SU-DHL-6 (cell line): Measurements from ENCODE around the gene GSE1.

Source experiments
- H2AFZ ChIP-seq: fragments of 200-600 bp; sonication (generic); 2 replicates; pipeline ENCODE4 v1.6.1; 2014; ENCODE audit warnings: low read depth, mild to moderate bottlenecking, moderate library complexity, mixed read lengths, antibody characterized with exemption, low read length; ENCODE audit not compliant: severe bottlenecking
- H3F3A ChIP-seq: fragments of 200-600 bp; shearing (Covaris generic); 2 replicates; pipeline ENCODE4 v1.6.0; 2016; ENCODE audit warnings: antibody characterized with exemption, mild to moderate bottlenecking; ENCODE audit not compliant: insufficient read depth
- H3K27ac ChIP-seq: fragments of 200-600 bp; sonication (generic); 2 replicates; pipeline ENCODE4 v1.5.1; 2016; ENCODE audit warnings: low read depth, mild to moderate bottlenecking, low read length, moderate library complexity, mixed read lengths
- H3K27me3 ChIP-seq: fragments of 200-600 bp; sonication (generic), shearing (Covaris generic); 2 replicates; pipeline ENCODE4 v1.6.0; 2014; ENCODE audit warnings: mild to moderate bottlenecking, low read length
- H3K36me3 ChIP-seq: fragments of 200-600 bp; sonication (generic); 2 replicates; pipeline ENCODE4 v1.6.1; 2014; ENCODE audit warnings: mild to moderate bottlenecking, low read length, mixed read lengths
- H3K4me2 ChIP-seq: fragments of 300-600, 200-600 bp; shearing (Covaris generic), sonication (generic); 2 replicates; pipeline ENCODE4 v1.6.0; 2014; ENCODE audit warnings: low read length, low read depth, mild to moderate bottlenecking; ENCODE audit not compliant: poor library complexity, severe bottlenecking
- H3K4me3 ChIP-seq: fragments of 200-600 bp; sonication (generic); 2 replicates; pipeline ENCODE4 v1.5.1; 2014; ENCODE audit warnings: antibody characterized with exemption, low read length, mild to moderate bottlenecking, mixed read lengths; ENCODE audit not compliant: insufficient read depth, poor library complexity, severe bottlenecking
- H3K79me2 ChIP-seq: fragments of 200-600 bp; sonication (generic); 2 replicates; pipeline ENCODE4 v1.6.1; 2014; ENCODE audit warnings: mild to moderate bottlenecking, low read length, moderate library complexity; ENCODE audit not compliant: insufficient read depth
- H3K9ac ChIP-seq: fragments of 200-600 bp; sonication (generic); 2 replicates; pipeline ENCODE4 v1.7.0; 2014; ENCODE audit warnings: mild to moderate bottlenecking, low read length
- H3K9me2 ChIP-seq: fragments of 200-600 bp; sonication (generic); replicated peaks from 2 replicates; pipeline ENCODE4 v1.6.1; 2014; ENCODE audit warnings: low read length; ENCODE audit not compliant: insufficient read depth
- H3K9me3 ChIP-seq: fragments of 200-600 bp; sonication (generic); 2 replicates; pipeline ENCODE4 v1.6.1; 2014; ENCODE audit warnings: low read length, mixed read lengths; ENCODE audit not compliant: insufficient read depth
- H4K20me1 ChIP-seq: fragments of 200-600 bp; sonication (generic); 2 replicates; pipeline ENCODE4 v1.6.1; 2014; ENCODE audit warnings: low read depth, mild to moderate bottlenecking, antibody characterized with exemption, low read length, moderate library complexity, mixed read lengths
- EZH2phosphoT487 ChIP-seq: fragments of 200-600 bp; sonication (generic), shearing (Covaris generic); conservative IDR thresholded peaks from 2 replicates; pipeline ENCODE4 v1.6.1; 2018; ENCODE audit warnings: mild to moderate bottlenecking, antibody characterized with exemption, low read length, moderate library complexity, mixed read lengths
- TF ChIP-seq, protein P1 (sequence below): fragments of 200-600 bp; sonication (generic); IDR thresholded peaks from one replicate; pipeline ENCODE4 v1.5.1; 2017; ENCODE audit warnings: antibody characterized with exemption, mild to moderate bottlenecking, low read length, moderate library complexity; ENCODE audit not compliant: insufficient read depth, poor library complexity, severe bottlenecking

The GSE1 gene

DNA sequence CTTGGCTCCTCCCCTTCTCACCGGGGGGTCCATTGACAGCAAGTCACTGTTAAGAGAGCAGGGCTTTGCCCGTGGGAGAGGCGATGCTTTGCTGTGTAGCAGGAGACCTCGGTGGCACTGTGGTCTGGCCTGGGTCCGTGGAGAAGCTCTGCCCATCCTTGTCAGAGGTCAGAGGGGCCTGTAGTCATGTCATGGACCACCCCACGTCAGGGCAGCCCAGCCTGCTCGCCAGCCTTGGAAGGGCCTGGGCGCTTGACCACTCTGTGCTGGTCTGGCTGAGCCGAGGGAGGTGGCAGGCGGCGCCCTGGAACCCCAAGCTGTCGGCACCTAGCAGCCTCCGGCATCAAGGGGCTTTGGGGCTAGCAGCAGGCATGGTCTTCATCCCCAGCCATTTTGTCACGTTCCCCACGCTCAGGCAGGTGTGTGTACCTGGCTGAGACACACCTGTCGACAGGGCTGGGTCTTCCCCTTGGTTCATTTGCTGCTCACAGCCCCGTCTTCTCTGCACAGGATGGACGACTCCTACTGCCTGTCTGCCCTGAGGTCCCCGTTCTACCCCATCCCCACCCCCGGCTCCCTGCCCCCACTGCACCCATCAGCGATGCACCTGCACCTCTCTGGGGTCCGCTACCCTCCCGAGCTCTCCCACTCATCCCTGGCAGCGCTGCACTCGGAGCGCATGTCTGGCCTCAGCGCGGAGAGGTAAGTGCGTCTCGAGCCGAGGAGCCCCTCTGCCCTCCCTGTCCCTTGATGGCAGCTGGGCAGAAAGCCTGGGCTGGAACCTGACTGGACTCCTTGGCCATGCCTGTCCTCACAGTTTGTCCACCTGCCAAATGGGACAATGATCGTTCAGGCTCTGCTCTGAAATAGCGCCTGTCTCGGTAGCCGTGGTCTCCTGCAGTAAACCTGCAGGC is 42.4 kb downstream of the GSE1 start:
- no peak overlapping the region for H3K27ac ChIP-seq
- H3K4me2 ChIP-seq = no peak overlapping the region
- no peaks in the 10 kb centered on the region for H3K36me3 ChIP-seq
- H3F3A ChIP-seq = no peaks in the 10 kb centered on the region
- H3K9ac ChIP-seq = no peak overlapping the region
- H4K20me1 ChIP-seq = no peaks in the 10 kb centered on the region
- H3K27me3 ChIP-seq = no peaks in the 10 kb centered on the region
- no peak for TF ChIP-seq EZH2phosphoT487
- TF ChIP-seq, protein P1, sequence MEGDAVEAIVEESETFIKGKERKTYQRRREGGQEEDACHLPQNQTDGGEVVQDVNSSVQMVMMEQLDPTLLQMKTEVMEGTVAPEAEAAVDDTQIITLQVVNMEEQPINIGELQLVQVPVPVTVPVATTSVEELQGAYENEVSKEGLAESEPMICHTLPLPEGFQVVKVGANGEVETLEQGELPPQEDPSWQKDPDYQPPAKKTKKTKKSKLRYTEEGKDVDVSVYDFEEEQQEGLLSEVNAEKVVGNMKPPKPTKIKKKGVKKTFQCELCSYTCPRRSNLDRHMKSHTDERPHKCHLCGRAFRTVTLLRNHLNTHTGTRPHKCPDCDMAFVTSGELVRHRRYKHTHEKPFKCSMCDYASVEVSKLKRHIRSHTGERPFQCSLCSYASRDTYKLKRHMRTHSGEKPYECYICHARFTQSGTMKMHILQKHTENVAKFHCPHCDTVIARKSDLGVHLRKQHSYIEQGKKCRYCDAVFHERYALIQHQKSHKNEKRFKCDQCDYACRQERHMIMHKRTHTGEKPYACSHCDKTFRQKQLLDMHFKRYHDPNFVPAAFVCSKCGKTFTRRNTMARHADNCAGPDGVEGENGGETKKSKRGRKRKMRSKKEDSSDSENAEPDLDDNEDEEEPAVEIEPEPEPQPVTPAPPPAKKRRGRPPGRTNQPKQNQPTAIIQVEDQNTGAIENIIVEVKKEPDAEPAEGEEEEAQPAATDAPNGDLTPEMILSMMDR = no peak
- H3K4me3 ChIP-seq = no peak overlapping the region
- H2AFZ ChIP-seq = no peak overlapping the region
- no peaks in the 10 kb centered on the region for H3K79me2 ChIP-seq
- H3K9me3 ChIP-seq = no peaks in the 10 kb centered on the region
- no peaks in the 10 kb centered on the region for H3K9me2 ChIP-seq

DNA sequence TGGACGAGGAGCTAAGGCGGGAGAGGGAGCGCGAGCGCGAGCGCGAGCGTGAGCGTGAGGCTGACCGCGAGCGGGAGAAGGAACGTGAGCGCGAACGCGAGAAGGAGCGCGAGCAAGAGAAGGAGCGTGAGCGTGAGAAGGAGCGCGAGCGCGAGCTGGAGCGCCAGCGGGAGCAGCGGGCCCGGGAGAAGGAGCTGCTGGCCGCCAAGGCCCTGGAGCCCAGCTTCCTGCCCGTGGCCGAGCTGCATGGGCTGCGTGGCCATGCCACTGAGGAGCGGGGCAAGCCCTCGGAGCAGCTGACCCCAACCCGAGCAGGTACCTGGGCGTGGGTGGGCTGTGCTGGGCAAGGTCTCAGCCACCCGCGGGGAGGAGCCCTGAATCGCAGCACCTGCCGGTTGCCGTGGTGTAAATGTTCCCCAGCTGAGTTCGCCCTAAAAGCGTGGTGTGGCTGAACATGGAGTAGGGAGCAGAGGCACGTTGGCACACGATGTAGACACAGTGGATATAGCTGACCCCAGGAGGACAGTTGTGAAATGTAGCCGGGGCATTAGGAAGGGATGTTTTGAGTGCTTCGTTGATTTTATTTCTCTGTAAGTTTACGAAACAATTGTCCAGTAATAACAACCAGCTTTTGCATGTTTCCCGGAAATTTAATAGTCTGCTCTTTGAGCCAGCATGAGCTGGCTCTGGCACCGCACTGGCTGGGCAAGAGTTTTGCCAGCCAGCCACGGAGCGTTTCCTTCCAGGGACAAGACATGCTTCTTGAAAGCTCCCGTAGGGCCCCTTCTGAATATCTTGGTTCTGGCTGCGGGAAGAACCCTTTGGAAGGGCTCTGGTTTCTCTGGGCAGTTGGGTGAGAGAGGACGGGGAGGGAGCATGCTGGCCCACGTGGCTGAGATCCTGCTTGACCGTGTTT is 43.5 kb downstream of the GSE1 start:
- TF ChIP-seq, protein P1 = no peak
- no peak for TF ChIP-seq EZH2phosphoT487
- Histone ChIP-seq H4K20me1 (no peaks in the 10 kb centered on the region), H3F3A (no peaks in the 10 kb centered on the region), H3K9me3 (no peaks in the 10 kb centered on the region), H2AFZ (no peak overlapping the region), H3K27ac (no peak overlapping the region), H3K36me3 (no peaks in the 10 kb centered on the region), H3K9me2 (no peaks in the 10 kb centered on the region), H3K4me3 (no peak overlapping the region), H3K79me2 (no peaks in the 10 kb centered on the region), H3K27me3 (no peaks in the 10 kb centered on the region), H3K9ac (no peak overlapping the region), H3K4me2 (no peak overlapping the region)

DNA sequence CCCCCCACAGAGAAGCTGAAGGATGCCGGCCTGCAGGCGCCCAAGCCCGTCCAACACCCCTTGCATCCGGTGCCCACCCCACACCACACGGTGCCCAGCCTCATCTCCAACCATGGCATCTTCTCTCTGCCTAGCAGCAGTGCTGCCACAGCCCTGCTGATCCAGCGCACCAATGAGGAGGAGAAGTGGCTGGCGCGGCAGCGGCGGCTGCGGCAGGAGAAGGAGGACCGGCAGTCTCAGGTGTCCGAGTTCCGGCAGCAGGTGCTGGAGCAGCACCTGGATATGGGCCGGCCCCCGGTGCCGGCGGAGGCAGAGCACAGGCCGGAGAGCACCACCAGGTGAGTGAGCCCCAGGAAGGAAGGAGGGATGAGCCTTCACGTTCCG is 44.1 kb downstream of the GSE1 start:
- no peak overlapping the region for H3K4me2 ChIP-seq
- H3K36me3 ChIP-seq = no peaks in the 10 kb centered on the region
- no peaks in the 10 kb centered on the region for H3K9me3 ChIP-seq
- TF ChIP-seq EZH2phosphoT487 = no peak
- TF ChIP-seq, protein P1 = no peak
- H3K9ac ChIP-seq = no peak overlapping the region
- H3K27ac ChIP-seq = no peak overlapping the region
- no peaks in the 10 kb centered on the region for H3K27me3 ChIP-seq
- H2AFZ ChIP-seq = no peak overlapping the region
- H3K4me3 ChIP-seq = no peak overlapping the region
- H4K20me1 ChIP-seq = no peaks in the 10 kb centered on the region
- H3K79me2 ChIP-seq = no peaks in the 10 kb centered on the region
- no peaks in the 10 kb centered on the region for H3K9me2 ChIP-seq
- H3F3A ChIP-seq = no peaks in the 10 kb centered on the region
